IPS-11a (cell line): ENCODE results near the gene SLC6A9.
A peak's percentile ranks its signal among the peaks of the same experiment; 100 is the strongest.

ENCODE experiments used
- H3K4me3 ChIP-seq: one replicate; pipeline ENCODE4 v1.5.1; 2013; ENCODE audit warnings: low read depth, low read length, control low read depth

The SLC6A9 gene

DNA sequence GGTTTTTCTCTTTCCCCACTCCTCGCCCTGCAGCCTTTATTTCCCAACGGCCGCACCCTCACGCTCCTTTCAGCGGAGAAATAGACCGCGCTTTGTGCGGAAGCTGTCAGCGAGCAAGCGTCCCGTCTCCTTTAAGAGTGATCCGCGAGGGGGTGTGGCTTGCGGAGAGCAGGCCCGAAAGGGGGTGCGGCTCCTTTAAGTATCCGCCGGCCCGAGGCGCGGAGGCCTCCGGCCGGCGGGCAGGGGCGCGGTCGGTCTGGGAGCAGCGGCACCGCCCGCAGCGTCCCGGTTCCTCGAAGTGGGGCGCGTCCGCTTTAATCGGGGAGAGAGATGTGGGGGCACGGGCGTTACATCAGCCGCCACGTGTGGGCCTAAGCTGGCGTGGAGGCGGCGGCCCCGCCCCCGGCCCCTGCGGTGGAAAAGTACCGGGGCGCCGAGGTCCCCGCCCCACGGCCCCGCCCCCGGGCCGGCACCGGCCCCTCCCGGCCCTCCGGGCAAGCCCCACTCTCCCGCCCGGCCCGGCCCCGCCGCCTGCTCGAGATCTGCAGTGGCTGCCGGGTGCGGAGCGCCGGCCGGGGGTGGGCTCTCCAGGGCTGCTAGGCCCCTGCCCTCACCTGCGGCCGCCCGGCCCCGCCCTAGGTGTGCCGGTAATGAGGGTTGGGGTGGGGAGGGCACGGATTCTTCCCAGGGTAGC lies 1.2 kb downstream of the SLC6A9 start:
- H3K4me3 ChIP-seq, result peak overlapping the region; percentile 88

DNA sequence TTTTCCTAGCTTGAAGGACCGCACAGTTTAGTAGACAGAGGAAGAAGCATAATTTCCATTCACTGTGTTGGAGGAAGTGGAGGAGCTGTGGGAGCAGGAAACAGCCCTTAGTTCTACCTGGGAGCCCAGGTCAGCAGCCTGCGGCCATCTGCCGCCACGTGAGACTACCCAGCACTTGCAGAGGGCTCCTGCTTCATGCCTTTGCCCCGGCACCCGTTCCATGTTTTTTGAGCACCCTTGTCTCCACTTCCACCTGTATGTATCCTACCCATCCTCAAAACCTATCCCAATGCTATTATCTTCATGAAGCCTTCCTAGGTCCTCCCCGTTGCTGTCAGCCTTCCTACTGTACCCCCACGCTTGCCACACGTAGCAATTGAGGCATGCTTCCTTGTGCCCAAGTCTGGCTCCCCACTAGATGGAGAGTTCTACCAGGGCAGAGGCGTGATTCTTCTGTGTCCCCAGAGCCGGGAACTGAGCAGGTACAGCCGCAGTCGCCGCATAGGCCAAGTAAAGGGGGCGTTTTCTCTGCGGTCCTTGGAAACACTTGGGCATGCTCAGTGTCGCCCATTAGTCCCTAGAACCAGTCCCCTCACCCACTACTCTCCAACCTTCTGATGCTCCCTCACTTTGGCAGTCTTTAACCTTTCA lies 1.9 kb downstream of the SLC6A9 start:
- peak overlapping the region; percentile 88 for H3K4me3 ChIP-seq

DNA sequence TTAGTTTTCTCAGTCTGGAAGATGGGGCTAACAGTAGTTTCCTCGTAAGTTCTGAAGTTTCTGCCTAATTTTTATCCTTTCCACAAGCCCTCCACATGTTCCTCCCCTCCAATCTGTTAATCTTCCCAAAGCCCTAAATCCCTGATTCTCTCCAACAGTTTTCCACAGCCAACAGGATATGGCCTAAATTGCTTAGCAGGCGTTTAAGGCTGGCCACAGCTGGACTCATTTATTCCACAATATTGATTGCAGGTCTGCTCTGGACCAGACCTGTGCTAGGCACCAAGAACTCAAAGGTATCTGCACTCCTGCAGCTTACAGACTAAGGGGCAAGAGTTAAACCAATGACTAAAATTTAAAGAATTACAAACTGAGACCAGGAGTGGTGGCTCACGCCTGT lies 3.9 kb downstream of the SLC6A9 start:
- no peak overlapping the region for H3K4me3 ChIP-seq

DNA sequence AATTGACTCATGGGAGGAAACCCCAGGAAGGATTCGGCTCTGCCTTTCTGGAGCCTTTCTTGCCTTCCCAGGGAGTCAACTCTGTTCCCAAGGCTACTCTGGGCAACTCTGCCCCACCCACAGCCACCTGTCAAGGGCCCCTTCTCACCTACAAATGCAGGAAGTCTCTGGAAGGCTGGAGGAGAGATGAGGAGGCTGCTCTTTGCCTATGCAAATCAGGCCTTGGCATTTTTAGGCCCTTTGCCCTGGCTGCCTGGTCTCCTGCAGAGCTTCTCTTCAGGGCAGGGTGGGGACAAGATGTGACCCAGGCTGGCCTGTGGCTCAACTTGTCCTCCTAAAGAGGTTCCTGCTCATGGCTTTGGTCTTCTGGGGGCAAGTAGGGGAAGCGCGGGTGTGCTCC lies 5.4 kb downstream of the SLC6A9 start:
- H3K4me3 ChIP-seq, result no peak overlapping the region

DNA sequence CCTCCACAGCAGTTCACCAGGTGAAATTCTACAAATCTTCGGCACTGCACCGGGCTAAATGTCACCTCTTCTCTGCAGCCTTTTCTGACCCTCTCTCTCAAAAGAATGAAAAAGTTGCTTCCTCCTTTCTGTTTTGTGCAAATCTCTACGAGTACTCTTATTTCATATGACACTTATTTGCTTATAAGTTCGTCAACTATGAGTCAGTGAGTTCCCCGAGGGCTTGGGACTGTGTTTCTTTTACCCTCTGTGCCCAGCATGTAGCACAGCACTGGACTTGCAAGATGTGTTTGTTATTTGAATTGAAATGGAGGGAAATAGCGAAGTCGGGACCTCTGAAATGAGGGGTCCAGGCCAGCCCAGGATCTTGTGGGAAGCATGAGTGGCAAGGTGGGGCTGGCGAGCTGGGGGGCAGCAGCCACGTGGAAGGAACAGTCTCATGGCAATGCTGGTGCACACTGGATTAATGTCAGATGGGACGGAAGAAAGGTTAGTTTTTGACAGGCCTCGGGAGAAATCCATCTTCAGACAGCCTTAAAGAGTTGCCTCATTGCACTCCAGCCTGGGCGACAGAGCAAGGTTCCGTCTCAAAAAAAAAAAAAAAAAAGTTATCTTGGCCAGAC lies 6.2 kb downstream of the SLC6A9 start:
- no peak overlapping the region for H3K4me3 ChIP-seq

DNA sequence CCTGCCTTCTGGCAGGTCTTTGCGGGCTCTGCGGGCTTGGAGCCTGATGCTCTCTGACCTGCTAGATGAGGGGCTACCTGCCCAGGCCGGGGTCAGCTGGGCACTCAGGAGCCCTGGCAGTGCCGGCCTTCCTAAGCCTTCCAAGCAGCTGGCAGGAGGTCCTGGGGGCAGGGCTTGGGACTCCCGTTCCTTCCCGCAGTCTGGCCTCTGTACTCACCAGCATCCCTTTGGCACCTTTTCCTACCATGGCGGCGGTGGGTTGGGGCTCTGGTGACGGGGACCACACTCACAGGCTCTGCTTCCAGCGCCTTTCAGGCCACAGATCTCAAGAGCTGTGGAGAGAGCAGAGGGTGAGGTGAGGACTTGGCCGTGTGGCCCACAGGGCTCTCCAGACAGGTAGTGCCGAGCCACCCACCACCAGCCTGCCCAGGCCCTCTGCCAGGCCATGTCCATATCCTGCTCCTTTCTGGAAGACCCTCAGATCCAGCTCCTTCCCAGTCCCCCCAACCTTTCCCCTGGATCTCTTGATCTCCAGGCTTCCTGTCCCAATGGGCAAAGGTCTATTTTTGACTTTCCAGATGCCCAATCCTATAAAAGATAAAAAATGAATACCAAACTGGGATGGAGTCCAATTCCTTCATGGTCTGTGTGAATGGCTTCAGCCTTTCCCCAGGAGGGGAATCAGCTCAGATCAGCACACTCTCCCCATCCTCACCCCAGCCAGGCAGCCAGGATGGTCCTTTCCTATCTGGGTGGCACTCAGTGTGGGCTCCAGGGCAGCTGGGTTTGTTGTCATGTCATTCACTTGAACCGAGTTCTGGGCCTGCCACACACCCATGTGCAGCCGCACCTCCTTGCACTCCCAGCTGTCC lies 7.0 kb downstream of the SLC6A9 start:
- H3K4me3 ChIP-seq, result no peak overlapping the region

DNA sequence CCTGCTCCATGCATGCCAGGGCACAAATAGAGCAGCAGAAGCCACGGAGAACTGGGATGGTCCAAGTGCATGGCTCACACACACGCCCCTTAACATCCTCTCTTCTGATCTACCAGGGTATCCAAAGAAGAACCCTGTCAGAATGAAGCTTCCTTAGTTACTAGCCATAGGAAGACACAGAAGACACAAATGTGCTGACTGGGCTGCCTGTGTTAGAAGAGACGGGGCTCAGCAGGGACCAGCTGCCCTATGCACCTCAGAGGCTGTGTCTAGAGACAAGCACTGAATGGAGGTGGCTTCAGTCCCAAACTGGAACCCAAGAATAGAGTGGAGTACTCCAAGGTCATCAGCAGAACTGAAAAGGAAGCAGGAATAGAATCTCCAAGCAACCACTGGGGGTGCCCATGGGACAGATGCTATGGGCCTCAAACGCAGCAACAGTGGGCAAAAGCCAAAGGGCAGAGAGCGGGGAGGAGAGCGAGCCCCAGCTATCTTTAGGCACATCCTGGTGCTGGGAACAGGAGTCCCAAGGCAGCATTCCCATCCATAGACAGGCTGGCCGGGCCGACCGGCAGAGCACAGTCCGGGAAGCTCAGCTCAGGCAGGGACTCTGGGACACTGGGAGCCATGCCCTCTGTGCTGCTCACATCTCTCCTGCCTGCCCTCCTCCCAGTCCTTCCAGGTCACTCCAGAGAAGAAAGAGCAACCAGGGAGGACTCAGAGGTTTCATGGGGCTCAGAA lies 9.5 kb downstream of the SLC6A9 start:
- no peak overlapping the region for H3K4me3 ChIP-seq

DNA sequence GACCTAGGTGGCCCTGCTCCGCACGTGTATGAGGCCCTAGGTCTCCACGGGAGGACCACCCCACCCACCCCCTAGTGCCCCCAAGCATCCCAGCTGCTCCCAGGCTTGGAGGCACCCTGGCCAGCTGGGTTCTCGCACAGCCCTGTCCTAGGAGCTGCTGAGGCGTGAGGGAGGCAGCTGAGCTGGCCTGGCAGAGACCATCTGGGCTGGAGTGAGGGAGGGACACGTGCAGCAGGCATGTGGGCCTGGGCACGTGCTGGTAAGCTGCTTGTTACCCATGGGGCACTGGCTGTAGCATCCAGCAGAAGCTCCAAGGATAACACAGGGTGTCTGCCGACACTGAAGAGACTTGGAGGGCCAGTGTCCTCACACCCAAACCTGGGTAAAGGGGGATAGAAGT lies 10.1 kb downstream of the SLC6A9 start:
- no peak overlapping the region for H3K4me3 ChIP-seq

DNA sequence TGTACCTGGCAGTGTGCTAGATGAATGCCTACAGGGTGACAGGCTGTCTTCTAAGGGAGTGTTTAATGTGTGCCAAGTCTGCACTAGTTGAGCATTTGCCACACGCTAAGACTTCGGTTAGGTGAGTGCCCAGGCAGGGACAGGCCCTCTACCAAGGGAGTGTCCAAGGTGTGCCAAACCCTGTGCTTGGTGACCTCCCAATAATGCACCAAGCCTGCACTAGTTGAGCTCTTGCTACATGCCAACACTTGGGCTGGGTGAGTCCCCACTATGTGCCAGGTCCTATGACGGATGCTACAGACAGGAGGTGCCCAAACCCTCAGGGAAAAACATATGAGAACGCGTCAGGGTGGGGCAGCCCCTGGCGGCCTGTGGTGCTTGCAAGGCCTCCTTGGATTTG lies 10.8 kb downstream of the SLC6A9 start:
- no peak overlapping the region for H3K4me3 ChIP-seq

DNA sequence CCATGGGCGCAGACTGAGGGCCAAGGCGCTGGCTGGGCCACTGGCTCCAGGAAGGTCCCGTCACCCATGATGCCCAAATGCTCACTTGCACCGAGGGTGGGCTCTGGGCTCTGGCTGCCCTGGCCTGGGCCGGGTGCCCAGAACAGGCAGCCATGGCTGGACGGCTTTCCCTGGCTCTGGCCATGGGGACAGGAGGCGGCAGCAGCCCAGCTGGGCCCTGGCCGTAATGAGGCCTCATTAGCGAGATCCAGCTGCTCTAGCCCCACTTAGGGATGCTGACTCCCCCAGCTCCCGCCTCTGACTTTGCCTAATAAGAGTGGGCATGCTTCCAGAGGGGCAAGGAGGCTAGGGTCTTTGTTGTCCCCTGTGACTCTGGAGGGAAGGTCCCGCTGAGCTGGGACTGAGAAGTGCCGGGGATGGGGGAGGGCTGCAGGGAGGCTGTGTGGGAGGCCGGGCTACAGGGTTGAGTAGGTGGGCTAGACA lies 11.8 kb downstream of the SLC6A9 start:
- no peak overlapping the region for H3K4me3 ChIP-seq

DNA sequence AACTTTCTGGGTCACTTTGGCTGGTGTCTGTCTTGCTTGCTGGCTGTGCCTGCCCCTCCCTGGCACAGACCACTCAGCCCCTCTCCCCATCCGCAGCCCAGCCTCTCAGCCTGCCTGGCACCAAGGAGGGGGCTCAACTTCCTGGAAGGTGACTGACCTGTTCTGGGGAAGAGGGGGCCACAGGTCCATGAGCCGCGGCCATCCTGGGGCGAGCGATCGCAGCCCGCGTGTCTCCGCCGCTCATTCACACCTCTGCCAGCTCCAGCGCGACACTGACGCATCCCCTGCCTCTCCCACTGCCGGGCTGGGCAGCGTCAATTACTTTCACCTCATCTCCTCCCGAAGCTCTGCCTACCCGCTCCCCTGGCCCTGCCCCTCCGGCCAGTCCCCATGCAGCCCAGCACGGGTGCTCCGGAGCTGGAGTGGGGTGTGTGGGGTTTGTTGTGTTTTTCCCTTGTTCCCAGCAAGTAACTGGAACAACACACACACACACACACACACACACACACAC lies 14.3 kb downstream of the SLC6A9 start:
- H3K4me3 ChIP-seq, result no peak overlapping the region

DNA sequence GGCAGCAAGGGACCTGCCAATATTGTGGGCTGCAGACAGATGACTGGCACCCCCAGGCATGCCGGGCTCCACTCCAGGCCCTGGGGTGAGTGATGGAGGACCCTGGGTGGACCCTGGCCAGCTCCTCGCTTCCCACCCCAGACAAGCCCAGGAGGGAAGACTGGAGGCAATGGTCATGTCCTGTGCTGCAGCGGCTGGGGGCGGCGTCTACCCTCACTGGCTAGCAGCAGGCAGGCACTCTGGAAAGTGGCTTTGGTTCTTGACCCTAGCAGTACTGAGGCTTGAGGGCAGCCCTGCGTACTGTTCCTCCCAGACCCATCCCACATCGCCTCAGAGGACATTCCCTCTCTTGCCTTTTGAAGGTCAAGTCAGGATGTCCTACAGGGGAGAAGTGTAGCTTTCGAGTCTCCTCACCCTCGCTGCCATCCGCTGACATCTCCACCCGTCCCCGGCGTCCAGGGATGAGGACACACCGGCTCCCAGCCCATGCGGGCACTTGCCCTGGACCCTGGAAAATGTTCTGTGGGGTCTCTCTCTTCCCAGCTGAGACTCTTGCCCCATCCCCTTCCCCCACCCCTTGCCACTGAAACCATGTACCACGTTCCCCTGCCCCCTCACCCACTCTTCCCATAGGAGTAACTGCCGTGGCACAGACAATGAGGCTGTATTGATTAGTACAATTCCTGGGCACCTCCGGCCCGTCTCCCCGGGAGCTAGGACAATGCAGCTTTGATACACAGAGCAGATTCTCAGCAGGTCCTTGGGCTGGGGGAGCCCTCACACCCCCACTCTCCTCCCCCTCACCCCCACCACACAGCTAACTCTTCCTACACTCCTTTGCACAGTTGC lies 15.0 kb downstream of the SLC6A9 start:
- no peak overlapping the region for H3K4me3 ChIP-seq

DNA sequence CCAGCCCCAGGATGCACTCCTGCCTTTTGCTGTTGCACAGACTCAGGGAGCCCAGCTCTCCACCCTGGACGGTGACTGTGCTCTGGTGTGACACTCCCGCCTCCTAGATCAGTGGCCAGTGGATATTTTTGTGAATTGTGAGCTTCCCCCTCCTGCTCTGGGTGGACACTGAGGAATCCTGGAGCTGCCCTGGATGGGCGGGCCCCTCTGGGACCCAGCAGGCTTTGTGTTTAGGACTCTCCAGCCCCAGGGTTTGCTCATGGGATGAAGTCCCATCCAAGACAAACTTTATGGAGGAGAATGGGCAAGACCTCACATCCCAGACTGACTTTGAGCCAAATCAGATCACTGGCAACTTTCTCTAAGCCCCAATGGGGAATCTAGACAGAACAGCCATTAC lies 16.1 kb downstream of the SLC6A9 start:
- H3K4me3 ChIP-seq, result no peak overlapping the region

DNA sequence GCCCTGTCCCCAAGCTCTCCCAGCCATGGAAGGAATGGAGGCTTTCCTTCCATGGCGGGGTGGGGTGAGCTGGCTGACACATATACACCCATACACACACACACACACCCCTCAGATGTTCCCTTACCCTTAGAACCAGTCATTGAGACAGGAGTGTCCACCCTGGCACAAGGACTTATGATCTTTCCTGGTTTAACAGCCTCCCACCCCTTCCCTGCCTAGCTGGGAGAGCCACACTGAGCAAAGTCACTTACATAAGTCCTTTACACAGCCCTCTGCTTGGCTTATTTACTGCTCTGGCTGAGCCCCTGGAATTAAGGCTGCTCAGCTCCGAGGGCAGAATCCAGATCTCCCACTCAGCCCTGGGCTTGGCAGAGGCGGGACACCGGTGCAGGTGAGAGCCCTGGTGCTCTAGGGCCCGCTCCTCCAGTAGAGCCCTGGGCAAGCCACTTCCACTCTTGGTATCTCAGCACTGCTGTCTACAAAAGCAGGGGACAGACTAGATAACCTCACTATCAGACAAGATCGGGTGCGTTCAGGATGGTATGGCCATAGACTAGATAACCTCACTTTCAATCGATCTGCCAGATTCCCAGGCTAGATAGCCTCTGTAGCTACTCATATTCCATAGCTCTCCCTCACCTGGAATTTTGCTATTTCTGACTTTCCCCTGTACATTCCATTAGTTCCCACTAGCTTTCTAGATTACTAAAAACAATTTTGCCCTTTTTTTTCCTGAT lies 16.7 kb downstream of the SLC6A9 start:
- H3K4me3 ChIP-seq, result no peak overlapping the region

DNA sequence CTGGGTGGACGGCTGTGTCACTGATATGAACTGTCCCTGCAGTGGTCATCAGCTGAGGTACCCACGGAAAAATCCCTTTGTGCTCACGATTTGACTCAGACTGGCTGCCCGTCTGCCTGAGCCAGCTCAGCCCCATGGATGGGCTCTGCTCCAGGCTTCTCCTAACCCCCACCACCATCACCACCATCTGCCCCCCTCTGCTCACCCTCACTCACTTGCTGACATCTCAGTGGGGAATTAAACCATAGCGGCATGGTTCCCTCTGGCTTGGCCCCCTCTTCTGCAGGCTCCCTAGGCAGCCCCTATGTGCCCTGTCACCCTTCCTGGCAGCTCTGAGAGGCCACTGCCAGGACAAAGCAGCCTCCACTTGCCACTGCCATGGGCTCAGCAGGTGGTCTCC lies 17.3 kb downstream of the SLC6A9 start:
- no peak overlapping the region for H3K4me3 ChIP-seq

DNA sequence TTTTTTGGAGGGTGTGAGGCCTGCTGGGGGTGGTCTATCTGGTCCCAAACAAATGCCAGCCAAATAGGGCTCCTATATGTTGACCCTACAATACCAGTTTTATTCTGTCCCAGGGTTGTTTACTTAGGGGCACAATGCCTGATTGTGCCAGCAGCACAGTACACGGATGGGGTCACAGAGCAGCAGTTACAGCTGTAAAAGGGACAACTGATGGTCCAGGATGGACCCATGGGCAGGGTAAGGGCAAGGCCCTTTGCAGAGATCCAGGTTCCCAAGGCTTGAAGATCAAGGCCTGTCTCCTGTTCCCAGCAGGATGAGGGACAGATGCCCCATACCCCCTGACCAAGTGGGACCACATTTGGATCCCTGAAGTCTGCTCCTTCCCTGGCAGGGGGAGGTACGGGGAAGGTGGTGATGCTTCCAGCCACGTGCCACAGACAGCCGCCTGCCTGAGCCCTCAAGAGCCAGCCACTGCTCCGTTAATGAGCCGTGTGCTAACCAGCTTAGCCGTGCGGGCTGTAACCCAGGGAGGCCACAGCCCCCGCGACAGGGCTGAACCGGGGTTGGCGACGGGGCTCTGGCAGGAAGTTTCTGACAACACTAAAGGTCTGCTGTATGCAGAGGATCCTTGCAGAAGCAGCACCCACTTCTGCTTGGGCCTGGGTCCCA lies 18.2 kb downstream of the SLC6A9 start:
- H3K4me3 ChIP-seq, result no peak overlapping the region

DNA sequence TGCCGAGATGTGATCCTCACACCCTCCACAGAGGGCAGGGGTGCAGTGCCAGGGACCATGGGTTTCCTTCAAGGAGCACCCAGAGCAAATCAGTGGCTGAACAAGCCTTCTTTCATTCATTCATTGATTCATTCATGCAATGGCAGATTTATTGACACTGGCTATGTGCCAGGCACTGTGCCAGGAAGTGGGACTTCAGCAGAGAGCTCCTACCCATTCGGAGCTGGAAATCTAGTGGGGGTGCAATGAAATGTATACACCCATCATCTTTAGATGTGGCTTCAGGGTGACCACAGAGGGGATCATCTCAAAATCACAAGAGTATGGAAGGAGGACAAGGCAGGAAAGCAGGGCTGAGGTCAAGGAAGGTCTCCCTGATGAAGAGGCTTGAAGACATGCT lies 18.9 kb downstream of the SLC6A9 start:
- H3K4me3 ChIP-seq, result no peak overlapping the region

DNA sequence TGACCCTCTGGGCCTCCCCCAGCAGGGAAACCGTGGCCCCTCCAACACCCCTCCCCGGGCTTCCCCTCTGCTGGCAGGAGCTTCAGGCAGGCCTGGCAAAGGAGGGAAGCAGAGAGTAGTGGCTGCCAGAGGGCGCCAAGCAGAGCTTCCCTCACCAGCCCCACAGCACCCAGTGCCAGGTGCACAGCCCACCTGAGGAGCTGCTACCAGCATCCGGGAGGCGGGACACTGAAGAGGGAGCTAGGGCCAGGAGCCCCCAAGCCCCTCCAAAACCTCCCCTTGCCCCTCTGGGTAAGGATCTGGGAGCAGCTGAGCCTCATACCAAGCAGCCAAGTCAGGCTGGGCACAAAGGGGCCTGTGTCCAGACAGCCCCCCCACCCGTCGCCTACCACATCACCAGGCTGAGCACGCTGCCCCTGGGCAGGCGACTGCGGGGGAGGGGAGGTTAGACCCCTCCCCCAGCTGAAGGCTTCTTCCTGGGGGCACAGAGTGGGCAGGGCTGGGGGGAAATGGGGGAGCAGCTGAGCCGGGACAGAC lies 20.3 kb downstream of the SLC6A9 start:
- H3K4me3 ChIP-seq, result no peak overlapping the region
